ENCODE measurements around the gene IFITM5. TPM values are rescaled to one million over a fixed set of nuclear protein-coding genes. Genes with fewer than 3 reads are reported as not detected.
"Not testable (repeated sequence)": the region's sequence is repeated elsewhere in the genome, so short reads cannot be mapped to it uniquely, and the experiment has no call there.

IFITM5 gene
- polyA plus RNA-seq, 3 donors, result not detected

GRCh38 chr11:324156-324555 lies 24.8 kb upstream of the IFITM5 start:
- 94% methylated on average over 6 of the region's 11 CpGs for WGBS (ENCODE audit: insufficient coverage)
- Mint-ChIP-seq H3K27ac (no peak overlapping the region), H3K36me3 (peaks cover 6% of the 10 kb centered on the region in 2 donors), H3K4me1 (peaks cover 57% of the 10 kb centered on the region), H3K9me3 (peaks cover 0 to 2% (median 0%) of the 10 kb centered on the region in 7 donors), H3K4me3 (no peak overlapping the region), H3K27me3 (ENCODE audit: low read depth in 3 of 3) (peaks cover 4 to 21% (median 17%) of the 10 kb centered on the region in 3 donors)
- Histone ChIP-seq H3K36me3 (replicated peaks in 1 of 2; ENCODE audit: control insufficient read depth in 1 of 2, insufficient read depth in 2 of 2, low read length in 2 of 2) (no peaks in the 10 kb centered on the region), H3K4me2 (replicated peaks; ENCODE audit: extremely low read depth, low read length, poor library complexity, severe bottlenecking) (no peak overlapping the region), H3K9ac (ENCODE audit: insufficient read depth, low read length, poor library complexity, severe bottlenecking) (no peak overlapping the region), H3K4me1 (ENCODE audit: control insufficient read depth in 1 of 2, insufficient read depth in 2 of 2, low read length in 2 of 2) (peaks cover 38 to 64% of the 10 kb centered on the region in 2 donors), H3K79me2 (ENCODE audit: insufficient read depth, low read length) (peaks cover 3% of the 10 kb centered on the region), H2AFZ (ENCODE audit: insufficient read depth, low read depth, low read length, poor library complexity, severe bottlenecking) (no peak overlapping the region), H4K20me1 (ENCODE audit: insufficient read depth, low read length) (no peaks in the 10 kb centered on the region), H3K27me3 (ENCODE audit: control insufficient read depth in 2 of 2, insufficient read depth in 2 of 2, low read length in 2 of 2) (peaks cover 0 to 7% of the 10 kb centered on the region in 2 donors), H3K27ac (ENCODE audit: low read depth in 1 of 2, low read length in 2 of 2) (no peak overlapping the region), H3K4me3 (replicated peaks in 1 of 3; ENCODE audit: low read depth in 2 of 3, low read length in 3 of 3) (no peak overlapping the region), H3K9me3 (replicated peaks in 1 of 2; ENCODE audit: control insufficient read depth in 1 of 2, insufficient read depth in 1 of 2, low read length in 2 of 2) (no peaks in the 10 kb centered on the region)
- intact Hi-C loops (cut with micrococcal nuclease), result no loop called here
- no peak for DNase-seq
- TF ChIP-seq CTCF (IDR thresholded peaks at IDR 0.05), result no peak

- peak overlapping the region in 6 of 7 donors; percentile 26 to 93 (median 84) for H3K27ac Mint-ChIP-seq
- WGBS (ENCODE audit: insufficient coverage), result no CpG with 5 or more reads among the region's 10 CpGs
- peak overlapping the region; percentile 73 for H3K9ac ChIP-seq (ENCODE audit: insufficient read depth, low read length, poor library complexity, severe bottlenecking)
- H3K4me1 Mint-ChIP-seq, result peaks cover 25% of the 10 kb centered on the region
- not testable (repeated sequence) for H3K36me3 ChIP-seq (replicated peaks in 1 of 2; ENCODE audit: control insufficient read depth in 1 of 2, insufficient read depth in 2 of 2, low read length in 2 of 2); DNase-seq; H4K20me1 ChIP-seq (ENCODE audit: insufficient read depth, low read length); H3K9me3 ChIP-seq (replicated peaks in 1 of 2; ENCODE audit: control insufficient read depth in 1 of 2, insufficient read depth in 1 of 2, low read length in 2 of 2); H3K79me2 ChIP-seq (ENCODE audit: insufficient read depth, low read length); H3K9me3 Mint-ChIP-seq; H3K27ac ChIP-seq (ENCODE audit: low read depth in 1 of 2, low read length in 2 of 2)
- H3K4me3 Mint-ChIP-seq, result peak overlapping the region; percentile 96 to 99
- peaks cover 19 to 37% of the 10 kb centered on the region in 2 donors for H3K4me1 ChIP-seq (ENCODE audit: control insufficient read depth in 1 of 2, insufficient read depth in 2 of 2, low read length in 2 of 2)
- peak overlapping the region; percentile 53 to 85 (median 72) for H3K4me3 ChIP-seq (replicated peaks in 1 of 3; ENCODE audit: low read depth in 2 of 3, low read length in 3 of 3)
- intact Hi-C loops (cut with micrococcal nuclease), result loop anchor here in 1 of 2 donors (2.0 kb wide), 1 partner anchor 13 kb away; the partner anchor contains the start of gene IFITM2
- peaks cover 4 to 35% of the 10 kb centered on the region in 2 donors for H3K27me3 ChIP-seq (ENCODE audit: control insufficient read depth in 2 of 2, insufficient read depth in 2 of 2, low read length in 2 of 2)
- H3K27me3 Mint-ChIP-seq (ENCODE audit: low read depth in 3 of 3), result peaks cover 15 to 51% (median 42%) of the 10 kb centered on the region in 3 donors
- H2AFZ ChIP-seq (ENCODE audit: insufficient read depth, low read depth, low read length, poor library complexity, severe bottlenecking), result peak overlapping the region; percentile 81
- peaks cover 6 to 16% of the 10 kb centered on the region in 2 donors for H3K36me3 Mint-ChIP-seq
- peak overlapping the region; percentile 60 for H3K4me2 ChIP-seq (replicated peaks; ENCODE audit: extremely low read depth, low read length, poor library complexity, severe bottlenecking)
Observed at GRCh38 chr11:319888-320273, 20.6 kb upstream of the IFITM5 start.

GRCh38 chr11:319121-319887 lies 20.0 kb upstream of the IFITM5 start:
- H3K27ac ChIP-seq (ENCODE audit: low read depth in 1 of 2, low read length in 2 of 2); H3K9me3 ChIP-seq (replicated peaks in 1 of 2; ENCODE audit: control insufficient read depth in 1 of 2, insufficient read depth in 1 of 2, low read length in 2 of 2); H3K9me3 Mint-ChIP-seq; H3K36me3 ChIP-seq (replicated peaks in 1 of 2; ENCODE audit: control insufficient read depth in 1 of 2, insufficient read depth in 2 of 2, low read length in 2 of 2); H3K79me2 ChIP-seq (ENCODE audit: insufficient read depth, low read length); H2AFZ ChIP-seq (ENCODE audit: insufficient read depth, low read depth, low read length, poor library complexity, severe bottlenecking); DNase-seq; H4K20me1 ChIP-seq (ENCODE audit: insufficient read depth, low read length); intact Hi-C loops (cut with micrococcal nuclease): not testable (repeated sequence)
- Mint-ChIP-seq H3K27me3 (ENCODE audit: low read depth in 3 of 3) (peaks cover 16 to 56% (median 44%) of the 10 kb centered on the region in 3 donors), H3K4me3 (peak overlapping the region; percentile 96 to 99), H3K36me3 (peaks cover 6 to 16% of the 10 kb centered on the region in 2 donors), H3K4me1 (peaks cover 27% of the 10 kb centered on the region), H3K27ac (peak overlapping the region in 5 of 7 donors; percentile 46 to 93 (median 68))
- Histone ChIP-seq H3K4me1 (ENCODE audit: control insufficient read depth in 1 of 2, insufficient read depth in 2 of 2, low read length in 2 of 2) (peaks cover 25 to 41% of the 10 kb centered on the region in 2 donors), H3K4me3 (replicated peaks in 1 of 3; ENCODE audit: low read depth in 2 of 3, low read length in 3 of 3) (peak overlapping the region; percentile 35 to 85 (median 53)), H3K9ac (ENCODE audit: insufficient read depth, low read length, poor library complexity, severe bottlenecking) (peak overlapping the region; percentile 51), H3K27me3 (ENCODE audit: control insufficient read depth in 2 of 2, insufficient read depth in 2 of 2, low read length in 2 of 2) (peaks cover 4 to 36% of the 10 kb centered on the region in 2 donors), H3K4me2 (replicated peaks; ENCODE audit: extremely low read depth, low read length, poor library complexity, severe bottlenecking) (peak overlapping the region; percentile 60)
- 53% methylated on average over 11 of the region's 29 CpGs for WGBS (ENCODE audit: insufficient coverage)
